ENCODE measurements around the gene LYL1. TPM values are rescaled to one million over a fixed set of nuclear protein-coding genes. Genes with fewer than 3 reads are reported as not detected.
A peak's percentile ranks its signal among the peaks of the same experiment; 100 is the strongest.

Gene LYL1
- total and polyA plus RNA-seq, 2 of the 4 experiments (the other 2 are of a cell fraction) = 0.36 to 0.39 TPM

GRCh38 chr19:13094106-13094504 is 8.6 kb downstream of the LYL1 start:
- ChIA-PET CTCF (interaction anchor here (0.5 to 2.2 kb wide), 10 partner anchors 11 to 129 kb away, joined by 3 to 10 read pairs (median 6); no protein-coding TSS in a partner anchor), POLR2A (ENCODE audit: unreplicated experiment) (no interaction called here)
- Histone ChIP-seq H4K20me1 (ENCODE audit: insufficient read depth, low read length) (peaks cover 15% of the 10 kb centered on the region; the same call in 1 of the 2 replicates), H2AFZ (replicated peaks; ENCODE audit: low read length, poor library complexity) (peak overlapping the region; percentile 73), H3K18ac (ENCODE audit: low read depth, low read length) (no peak overlapping the region), H3K27ac (ENCODE audit: insufficient read depth, low read length) (no peak overlapping the region), H2BK20ac (ENCODE audit: low read depth, low read length) (no peak overlapping the region), H3K9me1 (ENCODE audit: insufficient read depth, low read length) (no peaks in the 10 kb centered on the region), H3K36me3 (ENCODE audit: control insufficient read depth, insufficient read depth, low read length) (peaks cover 18% of the 10 kb centered on the region; the same call in 1 of the 2 replicates), H3K4me2 (ENCODE audit: low read depth, low read length) (no peak overlapping the region), H3K14ac (replicated peaks; ENCODE audit: low read depth, low read length) (no peak overlapping the region), H3K4me3 (ENCODE audit: insufficient read depth, low read depth, low read length) (no peak overlapping the region), H3K4ac (ENCODE audit: low read depth, low read length) (no peak overlapping the region), H3K4me1 (ENCODE audit: control insufficient read depth, insufficient read depth, low read length) (peaks cover 11% of the 10 kb centered on the region; the same call in 1 of the 2 replicates), H4K91ac (ENCODE audit: insufficient read depth, low read depth, low read length) (no peak overlapping the region), H2BK120ac (ENCODE audit: low read depth, low read length) (no peak overlapping the region), H3K56ac (ENCODE audit: extremely low read depth, insufficient read depth, low read length) (no peak overlapping the region), H2AK9ac (replicated peaks; ENCODE audit: low read depth, low read length, poor library complexity) (peak overlapping the region; percentile 86), H3K79me1 (ENCODE audit: low read depth in 1 of 2, low read length in 2 of 2) (0 out of 4 replicates have a peak, but pooled peaks cover 0 to 2% of the 10 kb centered on the region in 2 experiments), H3K27me3 (ENCODE audit: control insufficient read depth, insufficient read depth, low read length) (no peaks in the 10 kb centered on the region), H3K23ac (ENCODE audit: low read depth, low read length) (no peak overlapping the region), H2AK5ac (ENCODE audit: low read depth, low read length) (no peak overlapping the region), H2BK15ac (ENCODE audit: low read depth, low read length) (no peak overlapping the region), H4K8ac (ENCODE audit: low read depth in 2 of 2, low read length in 2 of 2) (no peak overlapping the region), H3K9ac (ENCODE audit: low read depth, low read length) (no peak overlapping the region), H4K5ac (ENCODE audit: low read depth, low read length) (no peak overlapping the region), H2BK5ac (ENCODE audit: low read depth, low read length, poor library complexity, severe bottlenecking) (no peak overlapping the region), H3K9me3 (ENCODE audit: control insufficient read depth, insufficient read depth, low read length) (no peaks in the 10 kb centered on the region)
- ATAC-seq (ENCODE audit: low read depth) (no peak), DNase-seq (no peak)
- dilution Hi-C loops (cut with HindIII; ENCODE audit: low sequenced_read_pairs, unreplicated experiment) = no loop called here
- WGBS, 2 experiments (ENCODE audit: extremely low coverage in 2 of 2, insufficient read length in 1 of 2) = 40% methylated on average over 1 of the region's 5 CpGs; no CpG with 5 or more reads in 1 of the 2 experiments
- intact Hi-C loops (cut with micrococcal nuclease) = loop anchor here (1.0 kb wide), 1 partner anchor 116 kb away; no protein-coding TSS in a partner anchor
- in situ Hi-C loops (cut with MboI; ENCODE audit: low sequenced_read_pairs) = loop anchor here (5.0 kb wide), 1 partner anchor 112 kb away; no protein-coding TSS in a partner anchor
- TF ChIP-seq SMC3 (IDR thresholded peaks at IDR 0.05; ENCODE audit: low read depth, low read length) (no peak), NFE2L2 (IDR thresholded peaks at IDR 0.05; ENCODE audit: low read depth, low read length) (no peak), FOS (IDR thresholded peaks at IDR 0.05; ENCODE audit: low read depth, low read length) (no peak), MAZ (IDR thresholded peaks at IDR 0.05; ENCODE audit: borderline replicate concordance, low read depth, low read length) (no peak), BHLHE40 (IDR thresholded peaks at IDR 0.05; ENCODE audit: low read depth, low read length) (no peak), CTCF (conservative IDR thresholded peaks at IDR 0.05; ENCODE audit: low read depth, low read length) (no peak), RCOR1 (IDR thresholded peaks at IDR 0.05; ENCODE audit: insufficient replicate concordance, low read length) (no peak), USF2 (IDR thresholded peaks at IDR 0.05; ENCODE audit: low read depth, low read length) (no peak), CHD1 (IDR thresholded peaks at IDR 0.05; ENCODE audit: low read depth, low read length) (no peak), ELK1 (IDR thresholded peaks at IDR 0.05; ENCODE audit: borderline replicate concordance, low read depth, low read length) (no peak), RAD21 (IDR thresholded peaks at IDR 0.05; ENCODE audit: low read length) (no peak), RFX5 (IDR thresholded peaks at IDR 0.05; ENCODE audit: low read depth, low read length) (no peak), POLR2A (IDR thresholded peaks at IDR 0.05; ENCODE audit: low read depth, low read length) (no peak), MXI1 (IDR thresholded peaks at IDR 0.05; ENCODE audit: borderline replicate concordance, low read depth, low read length) (no peak), CEBPB (IDR thresholded peaks at IDR 0.05; ENCODE audit: low read depth, low read length) (no peak), MAFK (IDR thresholded peaks at IDR 0.05; ENCODE audit: low read depth, low read length) (no peak)
- no TSS peak for BruUV-seq (replicated peaks)
